ENCODE data around the gene RTCB. TPM values are rescaled to one million over a fixed set of nuclear protein-coding genes. Genes with fewer than 3 reads are reported as not detected.
A peak's percentile ranks its signal among the peaks of the same experiment; 100 is the strongest.

Gene RTCB
- total RNA-seq (2022), result 101 and 108 TPM in 2 replicates
- percentile 85 among the genes with signal in this experiment for Bru-seq, nascent RNA
- percentile 90 among the genes with signal in this experiment for BruChase-seq, experiment 1, labeled RNA remaining after a 6-hour chase
- percentile 82 among the genes with signal in this experiment for BruChase-seq, experiment 2, labeled RNA remaining after a 2-hour chase
- long read RNA-seq, transcript RTCB-201 (12 exons, 2,027 nt), result major isoform, 307 of 330 reads
- long read RNA-seq, partial matches to known transcripts, result 6 of 330 reads
- long read RNA-seq, other reads (novel, unspliced or antisense), result 17 of 330 reads

DNA sequence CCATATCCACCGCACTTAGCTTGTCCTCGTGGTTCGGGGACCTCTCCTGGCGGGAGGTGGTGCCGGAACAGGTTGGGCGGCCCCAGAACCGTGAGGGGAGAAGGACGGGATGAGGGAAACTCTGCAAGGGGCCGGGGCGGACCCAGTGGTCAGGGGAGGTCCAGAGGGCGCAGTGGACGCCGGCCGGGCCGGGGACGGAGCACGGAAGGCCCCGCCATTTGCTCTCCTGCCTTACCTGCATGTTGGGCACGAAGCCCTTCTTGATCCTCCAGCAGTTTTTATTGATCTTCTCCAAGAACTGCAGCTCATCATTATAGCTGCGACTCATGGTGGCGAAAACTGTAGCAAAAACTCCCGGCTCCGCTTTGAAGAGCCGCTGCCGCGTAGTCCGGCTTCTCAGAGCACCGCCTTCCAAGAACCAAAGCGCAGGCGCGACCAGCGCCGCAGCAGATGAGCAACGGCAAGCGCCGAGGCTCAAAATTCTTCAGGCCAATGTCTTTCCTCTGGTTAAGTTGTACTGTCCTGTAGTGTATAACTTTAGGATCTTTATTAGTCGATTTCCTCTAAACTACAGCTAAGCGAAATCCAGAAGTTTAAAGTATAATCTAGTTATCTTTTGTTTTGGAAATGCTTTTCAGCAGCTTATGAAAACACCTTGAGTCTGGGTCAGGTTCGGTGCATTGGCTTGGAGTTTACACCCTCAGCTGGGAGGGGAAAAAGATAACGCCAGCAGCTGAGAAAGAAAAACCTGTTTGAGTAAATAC is at the start of gene RTCB:
TSS of gene RTCB (minus strand) at position 419 of the 764 bp plus-strand sequence. CDS start at position 328, 91 bp downstream.
- no peak for TF ChIP-seq CTCF (IDR thresholded peaks at IDR 0.05; ENCODE audit: unreplicated experiment)
- Mint-ChIP-seq H3K9me3 (ENCODE audit: low read depth, unreplicated experiment) (no peaks in the 10 kb centered on the region), H3K4me1 (ENCODE audit: low read depth, unreplicated experiment) (peaks cover 13% of the 10 kb centered on the region), H3K27me3 (ENCODE audit: unreplicated experiment) (peaks cover 20% of the 10 kb centered on the region), H3K36me3 (ENCODE audit: insufficient read depth, unreplicated experiment) (peaks cover 27% of the 10 kb centered on the region), H3K4me3 (ENCODE audit: low read depth, unreplicated experiment) (peak within 1 kb of the TSS; percentile 96), H3K27ac (ENCODE audit: unreplicated experiment) (peak within 1 kb of the TSS; percentile 74)
- intact Hi-C loops (cut with micrococcal nuclease; ENCODE audit: unreplicated experiment), result no loop called here
- peak; percentile 89 for DNase-seq
- CTCF ChIA-PET, result interaction anchor here (0.6 to 1.1 kb wide), 2 partner anchors 10 to 63 kb away, joined by 3 read pairs; partner anchors contain the start of gene FBXO7
- no TSS peak for BruUV-seq (replicated peaks)

- H3K27ac Mint-ChIP-seq (ENCODE audit: unreplicated experiment), result no peak overlapping the region
- H3K36me3 Mint-ChIP-seq (ENCODE audit: insufficient read depth, unreplicated experiment), result no peaks in the 10 kb centered on the region
- no TSS peak for BruUV-seq (replicated peaks)
- TF ChIP-seq CTCF (IDR thresholded peaks at IDR 0.05; ENCODE audit: unreplicated experiment), result no peak
- DNase-seq, result no peak
- no peaks in the 10 kb centered on the region for H3K4me1 Mint-ChIP-seq (ENCODE audit: low read depth, unreplicated experiment)
- CTCF ChIA-PET, result no interaction called here
- H3K4me3 Mint-ChIP-seq (ENCODE audit: low read depth, unreplicated experiment), result no peak overlapping the region
- no peaks in the 10 kb centered on the region for H3K9me3 Mint-ChIP-seq (ENCODE audit: low read depth, unreplicated experiment)
- peaks cover 95% of the 10 kb centered on the region for H3K27me3 Mint-ChIP-seq (ENCODE audit: unreplicated experiment)
- intact Hi-C loops (cut with micrococcal nuclease; ENCODE audit: unreplicated experiment), result no loop called here
These were observed 45.0 kb upstream of the RTCB start for GRCh38 chr22:32457031-32457430.

DNA sequence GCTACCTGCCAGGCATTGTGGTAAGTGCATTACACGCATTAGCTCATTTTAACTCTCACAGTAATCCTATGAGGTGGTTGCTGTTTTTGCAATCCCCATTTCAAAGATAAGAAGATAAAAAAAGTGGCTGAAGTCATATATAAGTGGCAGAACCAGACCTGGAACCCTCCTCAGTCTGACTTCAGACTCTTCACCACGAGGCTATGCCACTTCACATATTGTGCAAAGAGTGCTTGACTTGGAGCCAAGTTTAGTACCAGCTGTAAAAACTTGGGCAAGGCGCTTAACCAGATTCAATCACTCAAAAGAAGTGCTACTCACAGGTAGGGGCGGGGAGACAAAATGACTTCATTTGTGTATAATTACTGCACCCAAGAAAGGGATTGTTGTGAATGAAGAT is 36.9 kb upstream of the RTCB start:
- CTCF ChIA-PET, result interaction anchor here (0.5 to 0.7 kb wide), 2 partner anchors 23 to 294 kb away, joined by 3 read pairs; no protein-coding TSS in a partner anchor
- Mint-ChIP-seq H3K36me3 (ENCODE audit: insufficient read depth, unreplicated experiment) (no peaks in the 10 kb centered on the region), H3K9me3 (ENCODE audit: low read depth, unreplicated experiment) (no peaks in the 10 kb centered on the region), H3K27ac (ENCODE audit: unreplicated experiment) (no peak overlapping the region), H3K4me1 (ENCODE audit: low read depth, unreplicated experiment) (no peaks in the 10 kb centered on the region), H3K27me3 (ENCODE audit: unreplicated experiment) (peaks cover 67% of the 10 kb centered on the region), H3K4me3 (ENCODE audit: low read depth, unreplicated experiment) (no peak overlapping the region)
- TF ChIP-seq CTCF (IDR thresholded peaks at IDR 0.05; ENCODE audit: unreplicated experiment), result no peak
- intact Hi-C loops (cut with micrococcal nuclease; ENCODE audit: unreplicated experiment), result no loop called here
- DNase-seq, result no peak
- BruUV-seq (replicated peaks), result no TSS peak

- no peak for DNase-seq
- CTCF ChIA-PET, result interaction anchor here (1.3 kb wide), 1 partner anchor 32 kb away, joined by 3 read pairs; no protein-coding TSS in a partner anchor
- Mint-ChIP-seq H3K27me3 (ENCODE audit: unreplicated experiment) (peaks cover 53% of the 10 kb centered on the region), H3K4me1 (ENCODE audit: low read depth, unreplicated experiment) (no peaks in the 10 kb centered on the region), H3K27ac (ENCODE audit: unreplicated experiment) (no peak overlapping the region), H3K9me3 (ENCODE audit: low read depth, unreplicated experiment) (no peaks in the 10 kb centered on the region), H3K4me3 (ENCODE audit: low read depth, unreplicated experiment) (no peak overlapping the region), H3K36me3 (ENCODE audit: insufficient read depth, unreplicated experiment) (no peaks in the 10 kb centered on the region)
- BruUV-seq (replicated peaks), result no TSS peak
- intact Hi-C loops (cut with micrococcal nuclease; ENCODE audit: unreplicated experiment), result no loop called here
- no peak for TF ChIP-seq CTCF (IDR thresholded peaks at IDR 0.05; ENCODE audit: unreplicated experiment)
These were observed 34.3 kb upstream of the RTCB start for GRCh38 chr22:32446321-32446720.
